Right ventricle myocardium superior (tissue), 1 donor: ENCODE measurements around the gene ARHGEF3. TPM values are rescaled to one million over a fixed set of nuclear protein-coding genes. Genes with fewer than 3 reads are reported as not detected.
"Not testable (repeated sequence)": the region's sequence is repeated elsewhere in the genome, so short reads cannot be mapped to it uniquely, and the experiment has no call there.

Experiments used
- ATAC-seq: fragments of 200-7000 bp; cut with Tn5 transposase; one replicate; pipeline ENCODE4 v1.9.1; 2020; ENCODE audit warnings: mild to moderate bottlenecking; ENCODE audit not compliant: poor library complexity
- DNase-seq: peaks from one replicate; pipeline ENCODE4 v3.0.0-alpha.2; 2020
- intact Hi-C: fragments of 100-400 bp; cut with DNase I; formaldehyde crosslinking; loops from one replicate; pipeline ENCODE4 v1.11.2; 2022
- total RNA-seq: library from RNA; stranded (reverse); fragmentation: NEBNext Ultra II Directional; extraction: Animal tissue kit (Norgen Biotek cat#: 25700); gene quantifications from one replicate; pipeline ENCODE4 v1.2.1, GENCODE V29; 2021
- donor health status: DM: no; HTN: yes; CAD: no; lungs with severe emphysema.

The ARHGEF3 gene
- total RNA-seq, 1 donor from 2014 or later = 15.0 TPM

DNA sequence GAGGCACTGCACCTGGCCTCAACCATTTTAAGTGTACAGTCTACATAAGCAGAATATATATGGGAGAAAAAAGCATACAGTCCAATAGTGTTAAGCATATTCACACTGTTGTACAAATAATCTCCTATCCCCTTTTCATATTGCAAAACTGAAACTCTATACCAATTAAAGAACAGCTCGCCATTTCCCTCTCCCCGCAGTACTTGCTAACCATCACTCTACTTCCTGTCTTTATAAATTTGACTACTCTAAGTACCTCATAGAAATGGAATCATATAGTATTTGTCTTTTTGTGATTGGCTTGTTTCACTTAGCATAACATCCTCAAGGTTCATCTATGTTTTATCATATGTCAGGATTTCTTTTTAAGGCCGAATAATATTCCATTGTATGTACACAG, 97.0 kb downstream of the ARHGEF3 start:
- DNase-seq (no peak), ATAC-seq (no peak)
- intact Hi-C loops = loop anchor here (5.0 kb wide), 1 partner anchor 98 kb away; the partner anchor contains the start of gene ARHGEF3

DNA sequence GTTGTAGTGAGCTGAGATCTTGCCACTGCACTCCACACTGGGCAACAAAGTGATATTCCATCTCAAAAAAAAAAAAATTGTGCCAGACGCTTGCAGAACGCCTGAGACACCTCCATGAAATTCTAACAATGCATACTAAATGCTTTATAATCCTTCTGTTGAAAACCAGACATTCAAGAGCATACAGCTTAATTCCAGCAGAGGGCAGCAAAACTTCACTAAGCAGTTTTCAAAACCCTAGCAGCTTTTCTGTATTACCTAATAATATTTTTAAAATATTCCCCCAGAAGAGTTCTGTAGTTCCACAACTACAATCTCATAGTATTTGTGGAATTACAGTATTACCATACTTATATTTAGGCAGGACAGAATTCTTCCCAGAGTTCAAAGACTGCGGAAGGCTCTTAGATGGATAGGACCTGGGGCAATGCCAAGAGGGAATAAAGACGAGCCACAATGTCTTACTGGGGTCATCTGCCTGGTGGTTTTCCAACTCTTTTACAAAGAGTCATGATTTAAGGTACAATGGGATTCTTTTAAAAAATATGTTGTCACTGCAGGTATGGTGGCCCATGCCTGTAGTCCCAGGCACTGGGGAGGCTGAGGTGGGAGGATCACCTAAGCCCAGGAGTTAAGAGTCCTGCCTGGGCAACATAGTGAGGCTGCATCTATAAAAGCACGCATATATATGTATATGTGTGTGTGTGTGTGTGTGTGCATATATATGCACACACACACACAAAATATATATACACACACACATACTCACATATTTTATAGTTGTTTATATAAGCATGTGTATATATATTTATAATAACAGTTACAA, 99.0 kb downstream of the ARHGEF3 start:
- no peak for DNase-seq
- intact Hi-C loops = loop anchor here (2.0 kb wide), 1 partner anchor 286 kb away; no protein-coding TSS in a partner anchor
- peak; percentile 79 for ATAC-seq

DNA sequence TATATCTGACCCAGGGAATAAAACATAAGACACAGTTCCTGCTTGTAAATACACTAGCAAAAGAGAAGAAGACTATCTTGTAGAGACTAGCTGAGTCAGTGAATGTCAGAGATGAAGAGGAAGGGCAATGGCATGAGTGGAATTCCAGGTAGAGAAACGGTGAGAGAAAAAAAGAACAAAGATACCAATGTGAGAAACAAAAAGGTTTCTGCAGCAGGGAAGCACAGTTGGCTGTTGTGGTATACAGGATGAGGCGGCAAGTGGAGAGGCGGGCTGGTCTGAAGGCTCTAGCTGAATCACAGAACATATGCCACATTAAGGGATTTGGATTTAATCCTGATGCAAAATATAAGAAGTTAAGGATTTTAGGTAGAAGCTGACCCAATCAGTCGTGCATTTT, 101.6 kb downstream of the ARHGEF3 start:
- intact Hi-C loops = no loop called here
- ATAC-seq = no peak
- no peak for DNase-seq

DNA sequence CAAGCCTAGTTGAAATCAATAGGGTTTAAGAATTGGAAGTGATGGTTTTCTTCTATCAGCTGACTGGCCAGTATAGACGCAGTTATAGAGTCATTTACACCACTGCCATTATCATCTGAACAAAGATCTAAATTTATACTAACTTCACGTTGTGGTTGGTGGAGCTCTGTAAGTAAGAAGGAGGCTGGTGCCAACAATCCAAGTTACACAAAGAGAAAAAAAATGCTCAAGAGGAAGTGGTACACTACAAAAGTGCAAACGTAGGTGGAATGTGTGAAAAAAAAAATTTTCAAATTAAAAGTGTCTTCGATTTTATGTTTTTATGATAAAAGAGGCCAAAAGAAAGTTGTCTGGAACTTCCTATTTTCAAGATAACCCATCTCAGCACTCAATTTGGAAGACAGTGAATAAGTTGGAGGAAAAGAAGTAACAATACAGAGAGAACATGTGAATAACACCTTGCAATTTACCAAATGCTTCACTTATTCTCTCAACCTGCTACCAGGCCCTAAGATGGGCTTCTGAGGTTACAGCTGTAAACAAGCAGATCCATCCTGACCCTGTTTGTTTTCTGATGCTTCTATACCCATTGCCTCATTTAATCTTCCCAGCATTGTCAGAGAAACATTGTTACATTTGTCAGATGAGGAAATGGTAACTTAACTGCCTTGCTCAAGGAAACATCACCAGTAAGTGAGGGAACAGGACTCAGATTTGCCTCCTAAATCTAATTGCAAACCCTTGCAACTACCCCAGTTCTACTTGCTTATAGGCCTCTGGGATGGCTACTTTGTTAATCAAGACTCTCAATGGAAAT, 106.7 kb downstream of the ARHGEF3 start:
- intact Hi-C loops = no loop called here
- peak; percentile 64 for ATAC-seq
- DNase-seq = no peak

DNA sequence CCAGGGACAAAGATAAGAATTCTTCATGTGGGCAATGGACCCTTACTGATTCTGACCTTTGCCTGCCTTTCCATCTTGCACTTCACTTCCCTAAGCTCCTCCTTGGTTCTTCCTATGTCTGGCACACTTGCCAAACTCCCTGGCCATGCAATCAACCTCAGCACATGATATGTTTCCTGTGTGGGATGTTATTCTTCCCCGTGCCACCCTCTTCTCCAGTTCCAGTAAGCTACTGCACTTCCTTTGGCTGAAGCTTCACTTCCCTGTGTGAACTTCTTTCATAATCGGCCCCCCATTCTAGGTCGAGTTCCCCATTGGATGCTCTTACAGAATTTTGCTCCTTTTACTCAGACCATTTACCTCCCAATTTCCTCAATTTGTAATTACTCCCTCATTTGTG, 108.0 kb downstream of the ARHGEF3 start:
- ATAC-seq = peak; percentile 78
- DNase-seq = no peak
- intact Hi-C loops = no loop called here

DNA sequence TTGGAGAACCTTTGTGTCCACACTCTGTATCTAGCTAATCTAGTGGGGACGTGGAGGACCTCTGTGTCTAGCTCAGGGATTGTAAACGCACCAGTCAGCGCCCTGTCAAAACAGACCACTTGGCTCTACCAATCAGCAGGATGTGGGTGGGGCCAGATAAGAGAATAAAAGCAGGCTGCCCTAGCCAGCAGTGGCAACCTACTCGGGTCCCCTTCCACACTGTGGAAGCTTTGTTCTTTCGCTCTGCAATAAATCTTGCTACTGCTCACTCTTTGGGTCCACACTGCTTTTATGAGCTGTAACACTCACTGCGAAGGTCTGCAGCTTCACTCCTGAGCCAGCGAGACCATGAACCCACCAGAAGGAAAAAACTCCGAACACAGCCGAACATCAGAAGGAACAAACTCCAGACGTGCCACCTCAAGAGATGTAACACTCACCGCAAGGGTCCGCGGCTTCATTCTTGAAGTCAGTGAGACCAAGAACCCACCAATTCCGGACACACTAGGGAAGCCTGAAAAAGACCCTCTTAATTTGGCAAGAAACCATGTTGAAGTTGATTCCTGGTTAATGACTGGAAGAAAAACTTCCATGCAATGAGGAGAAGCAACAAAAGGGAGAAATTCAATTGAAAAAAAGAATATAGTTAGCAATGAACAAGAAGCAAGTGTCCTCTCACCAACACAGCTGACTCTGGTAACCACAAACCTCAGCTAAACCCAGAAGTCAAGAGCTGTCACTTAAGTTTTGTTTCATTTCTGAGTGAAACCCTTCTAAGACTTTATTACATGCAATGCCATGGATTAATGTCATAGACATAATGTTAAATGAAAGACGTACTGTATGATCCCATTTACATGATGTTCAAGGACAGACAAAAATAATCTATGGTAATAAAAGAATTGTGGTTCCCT, 109.0 kb downstream of the ARHGEF3 start:
- ATAC-seq, DNase-seq, intact Hi-C loops: not testable (repeated sequence)

DNA sequence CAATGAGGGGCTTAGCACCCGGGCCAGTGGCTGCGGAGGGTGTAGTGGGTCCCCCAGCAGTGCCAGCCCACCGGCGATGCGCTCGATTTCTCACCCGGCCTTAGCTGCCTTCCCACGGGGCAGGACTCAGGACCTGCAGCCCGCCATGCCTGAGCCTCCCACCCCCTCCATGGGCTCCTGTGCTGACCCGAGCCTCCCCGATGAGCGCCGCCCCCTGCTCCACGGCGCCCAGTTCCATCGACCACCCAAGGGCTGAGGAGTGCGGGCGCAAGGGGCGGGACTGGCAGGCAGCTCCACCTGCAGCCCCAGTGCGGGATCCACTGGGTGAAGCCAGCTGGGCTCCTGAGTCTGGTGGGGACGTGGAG, 109.8 kb downstream of the ARHGEF3 start:
- ATAC-seq, DNase-seq, intact Hi-C loops: not testable (repeated sequence)

DNA sequence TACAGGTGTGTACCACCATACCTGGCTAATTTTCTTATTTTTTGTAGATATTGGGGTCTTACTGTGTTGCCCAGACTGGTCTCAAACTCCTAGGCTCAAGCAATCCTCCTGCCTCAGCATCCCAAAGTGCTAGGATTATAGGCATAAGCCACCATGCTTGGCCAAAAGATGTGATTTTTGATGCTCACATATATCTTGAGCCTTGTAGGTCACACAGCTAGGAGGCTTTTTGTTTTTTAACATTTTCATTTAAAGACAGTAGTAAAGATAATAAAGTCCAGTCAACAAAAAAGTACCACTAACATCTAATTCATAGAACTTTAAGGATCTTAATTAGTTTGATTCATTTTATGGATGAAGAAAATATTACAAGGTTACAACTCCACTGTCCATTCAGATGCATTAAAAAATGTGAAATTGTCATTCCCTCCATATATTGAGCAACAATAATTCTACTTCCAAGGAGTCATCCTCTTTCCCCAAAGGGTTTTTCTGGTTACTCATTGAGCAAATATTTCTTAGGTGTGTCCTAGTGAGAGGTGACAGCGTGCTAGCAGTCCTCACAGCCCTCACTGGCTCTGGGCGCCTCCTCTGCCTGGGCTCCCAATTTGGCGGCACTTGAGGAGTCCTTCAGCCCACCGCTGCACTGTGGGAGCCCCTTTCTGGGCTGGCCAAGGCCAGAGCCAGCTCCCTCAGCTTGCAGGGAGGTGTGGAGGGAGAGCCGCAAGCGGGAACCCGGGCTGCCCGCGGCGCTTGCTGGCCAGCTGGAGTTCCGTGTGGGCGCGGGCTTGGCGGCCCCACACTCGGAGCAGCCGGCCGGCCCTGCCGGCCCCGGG, 110.4 kb downstream of the ARHGEF3 start:
- DNase-seq (no peak), ATAC-seq (no peak)
- intact Hi-C loops = no loop called here

DNA sequence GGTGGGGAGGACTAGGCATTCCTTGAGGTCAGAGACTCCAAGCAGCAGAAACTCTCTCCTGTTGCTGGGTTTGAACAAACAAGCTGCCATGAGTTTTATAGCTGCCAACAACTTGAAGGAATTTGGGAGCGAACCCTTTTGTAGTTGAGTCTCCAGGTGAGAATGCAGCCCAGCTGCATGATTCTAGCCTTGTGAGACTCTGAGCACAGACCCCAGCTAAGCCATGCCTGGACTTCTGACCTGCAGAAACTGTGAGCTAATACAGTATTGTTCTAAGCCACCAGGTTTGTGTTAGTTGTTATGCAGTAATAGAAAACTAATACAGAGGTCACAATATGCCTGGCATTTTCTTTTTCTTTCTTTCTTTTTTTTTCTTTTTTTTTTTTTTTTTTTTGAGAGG, 112.4 kb downstream of the ARHGEF3 start:
- no peak for DNase-seq
- no peak for ATAC-seq
- intact Hi-C loops = no loop called here

DNA sequence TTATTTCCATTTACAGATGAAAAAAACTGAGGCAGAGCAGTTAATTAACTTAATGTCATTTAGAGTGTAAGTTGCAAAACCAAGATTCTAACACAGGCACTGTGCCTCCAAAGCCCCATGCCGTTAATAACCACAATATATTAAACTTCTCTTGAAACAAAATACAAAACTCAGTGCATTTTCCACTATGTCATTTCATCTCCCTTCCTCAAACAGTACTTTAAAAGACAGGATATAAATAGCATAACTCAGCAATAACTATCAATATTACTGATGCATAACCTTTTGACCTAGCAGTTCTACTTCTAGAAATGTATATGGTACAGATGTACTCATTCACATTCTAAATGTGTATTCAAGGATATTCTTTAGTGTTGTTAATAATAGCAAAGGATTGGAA, 113.6 kb downstream of the ARHGEF3 start:
- no peak for DNase-seq
- ATAC-seq = no peak
- intact Hi-C loops = no loop called here

DNA sequence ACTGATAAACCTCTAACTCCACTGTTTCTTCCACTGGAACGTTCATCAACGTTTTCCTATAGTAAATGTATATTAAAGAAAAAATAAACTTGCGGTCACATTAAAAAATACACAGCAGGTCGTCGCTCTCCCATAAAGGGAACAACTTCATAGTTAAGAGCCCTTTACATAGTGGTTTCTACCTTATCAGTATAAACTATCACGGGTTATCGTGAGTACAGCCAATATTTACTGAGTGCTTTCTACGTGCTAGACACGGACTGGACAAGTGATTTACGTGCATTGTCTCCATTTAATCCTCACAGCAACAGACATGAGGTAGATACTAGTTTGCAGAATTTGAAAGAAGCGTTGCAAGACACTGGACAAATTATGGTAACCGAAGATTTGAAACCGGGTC, 117.7 kb downstream of the ARHGEF3 start:
- ATAC-seq (no peak), DNase-seq (no peak)
- intact Hi-C loops = no loop called here

DNA sequence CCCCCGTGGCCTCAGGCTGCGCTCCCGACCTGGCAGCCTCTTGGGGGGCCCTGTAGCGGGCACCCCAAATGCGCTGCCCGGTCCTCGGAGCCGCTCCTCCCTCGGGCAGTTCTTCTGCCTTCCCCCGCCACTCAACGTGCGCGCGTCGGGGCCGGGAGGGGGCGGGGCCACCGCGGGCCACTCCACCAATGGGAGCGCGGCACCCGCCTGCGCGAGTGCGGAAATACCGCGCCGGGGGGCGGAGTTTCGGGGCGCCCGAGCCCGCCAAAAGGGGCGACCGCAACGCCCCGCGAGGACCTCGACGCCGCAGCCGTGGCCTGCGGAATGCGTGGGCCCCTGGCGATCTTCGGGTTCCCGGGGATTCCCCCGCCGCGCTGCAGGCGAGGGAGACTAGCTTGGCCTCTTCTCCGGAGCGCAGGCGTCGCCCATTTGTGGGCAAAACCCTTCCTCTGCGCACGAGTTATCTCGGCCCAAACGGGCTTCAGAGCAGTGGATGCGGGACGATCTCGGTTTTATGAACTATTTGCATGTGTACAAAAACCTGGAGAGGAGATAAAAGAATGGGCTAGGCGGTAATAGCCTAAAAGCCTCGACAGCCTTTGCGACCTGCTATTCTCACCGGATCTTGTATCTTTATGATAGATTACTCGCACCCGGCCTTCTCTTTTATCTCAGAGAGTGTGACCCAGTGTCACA, 118.5 kb downstream of the ARHGEF3 start, which contains the start of gene TASOR:
Gene TASOR (minus strand): TSS at position 144 of the 696 bp plus-strand sequence. CDS start 259 bp downstream, outside the sequence.
- intact Hi-C loops = no loop called here
- ATAC-seq (peak; percentile 97), DNase-seq (peak; percentile 91)

DNA sequence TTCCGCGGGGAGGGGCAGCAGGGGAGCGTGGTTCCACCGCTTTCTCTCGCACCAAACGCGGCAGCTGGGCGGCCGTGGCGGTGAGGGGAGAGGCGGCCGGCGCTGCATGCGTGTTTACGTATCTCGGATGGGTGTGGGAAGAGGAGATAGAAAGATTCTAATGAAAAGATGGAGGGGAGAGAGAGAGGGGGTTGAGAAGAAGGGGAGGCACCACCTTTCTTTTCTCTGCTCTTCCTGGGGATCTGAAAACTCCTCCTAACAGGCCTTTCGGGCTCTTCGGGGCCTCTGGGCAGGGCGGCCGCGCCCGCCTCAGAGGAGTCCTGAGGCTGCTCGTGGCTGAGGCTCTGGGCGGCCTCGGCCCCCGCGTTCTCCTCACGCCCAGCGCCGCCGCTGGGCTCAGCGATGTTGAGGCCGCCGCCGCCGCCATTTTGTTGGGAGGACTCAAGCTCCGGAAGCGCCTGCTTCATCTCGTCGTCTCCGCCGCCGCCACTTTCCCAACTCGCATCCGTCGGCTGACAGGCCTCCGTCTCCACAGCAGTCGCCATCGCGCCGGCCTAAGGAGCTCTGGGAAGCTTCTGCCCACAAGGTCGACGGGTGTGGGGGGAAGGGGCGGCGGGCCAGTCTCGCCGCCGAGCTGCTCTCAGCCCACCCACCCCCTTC, 119.2 kb downstream of the ARHGEF3 start:
- peak; percentile 81 for DNase-seq
- intact Hi-C loops = no loop called here
- ATAC-seq = peak; percentile 85

DNA sequence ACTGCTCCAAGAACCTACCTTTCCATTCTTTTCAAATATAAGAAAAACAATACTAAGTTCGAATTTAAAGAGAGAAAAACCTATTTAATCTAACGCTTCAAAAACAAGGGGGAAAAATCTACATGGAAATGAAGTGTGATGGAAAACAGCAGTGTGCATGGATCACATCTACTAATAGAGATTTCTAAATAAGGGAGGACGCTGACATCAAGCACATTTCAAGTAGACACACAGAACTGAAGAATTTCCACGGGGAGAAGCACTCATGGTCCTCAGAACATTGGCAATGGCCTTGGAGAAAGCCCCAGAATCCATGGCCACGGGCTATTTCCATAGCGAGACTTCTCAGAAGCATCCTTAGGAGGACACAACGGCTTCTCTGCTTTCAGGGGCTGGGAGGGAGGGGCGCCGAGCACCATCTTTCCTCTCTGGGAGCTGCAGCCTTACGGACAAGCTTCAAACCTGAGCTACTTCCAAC, 119.7 kb downstream of the ARHGEF3 start:
- peak; percentile 3 for ATAC-seq
- DNase-seq = no peak
- intact Hi-C loops = no loop called here

DNA sequence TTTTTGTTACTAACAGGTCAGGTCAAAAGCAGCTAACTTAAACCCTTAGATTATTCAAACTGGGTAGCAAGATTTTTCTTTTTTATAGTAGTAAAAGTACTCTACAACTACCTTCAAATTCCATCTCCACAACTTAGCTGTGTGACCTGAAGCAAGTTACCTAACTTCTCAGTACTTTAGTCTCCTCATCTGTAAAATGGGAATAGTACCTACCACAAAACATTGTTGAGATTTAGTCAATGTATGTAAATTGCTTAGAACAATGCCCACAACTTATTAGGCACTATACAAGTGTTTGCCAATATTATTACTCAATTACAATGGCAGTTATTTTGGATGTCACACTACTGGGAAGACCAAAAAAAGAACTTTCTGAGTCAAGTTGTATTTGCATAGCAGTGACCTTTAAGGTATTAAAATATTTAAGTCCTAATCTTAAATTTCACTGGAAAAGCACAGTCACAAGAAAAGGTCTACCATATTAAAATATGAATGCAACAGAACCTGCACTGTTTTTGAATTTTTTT, 121.6 kb downstream of the ARHGEF3 start:
- intact Hi-C loops = no loop called here

More for the DNA sequence above, 121.6 kb downstream of the ARHGEF3 start:
- DNase-seq (no peak), ATAC-seq (no peak)
